ENCODE results near the gene MANF.
A peak's percentile ranks its signal among the peaks of the same experiment; 100 is the strongest.

DNA sequence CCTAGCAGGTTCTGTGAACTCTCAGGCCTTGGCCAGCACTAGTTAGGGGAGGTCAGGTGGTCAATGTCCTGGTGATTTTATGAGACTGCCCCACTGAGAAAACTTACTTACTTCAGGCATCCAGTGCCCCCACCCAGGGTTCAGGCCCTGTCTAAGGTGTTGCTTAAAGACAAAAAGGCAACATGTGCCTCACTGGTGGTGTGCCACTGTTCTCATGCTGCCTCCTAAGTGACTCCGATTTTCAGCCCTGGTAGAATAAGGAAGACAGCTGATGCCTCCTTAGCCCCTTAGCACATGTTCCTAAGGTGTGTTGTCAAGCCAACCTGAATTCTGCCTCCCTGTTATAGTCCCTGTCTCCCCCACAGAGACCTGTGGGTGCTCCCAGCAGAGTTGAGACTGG, 11.3 kb downstream of the MANF start:
- TF ChIP-seq TAF1 (IDR thresholded peaks at IDR 0.05; ENCODE audit: borderline replicate concordance, insufficient read depth, low read length) (no peak), SIN3A (IDR thresholded peaks at IDR 0.05; ENCODE audit: borderline replicate concordance, insufficient read depth, low read length) (no peak), POLR2AphosphoS5 (IDR thresholded peaks at IDR 0.05; ENCODE audit: low read depth, low read length) (0 out of 2 replicates have a peak, but pooled peaks have one; percentile 40)
- TF ChIP-seq, protein P1, sequence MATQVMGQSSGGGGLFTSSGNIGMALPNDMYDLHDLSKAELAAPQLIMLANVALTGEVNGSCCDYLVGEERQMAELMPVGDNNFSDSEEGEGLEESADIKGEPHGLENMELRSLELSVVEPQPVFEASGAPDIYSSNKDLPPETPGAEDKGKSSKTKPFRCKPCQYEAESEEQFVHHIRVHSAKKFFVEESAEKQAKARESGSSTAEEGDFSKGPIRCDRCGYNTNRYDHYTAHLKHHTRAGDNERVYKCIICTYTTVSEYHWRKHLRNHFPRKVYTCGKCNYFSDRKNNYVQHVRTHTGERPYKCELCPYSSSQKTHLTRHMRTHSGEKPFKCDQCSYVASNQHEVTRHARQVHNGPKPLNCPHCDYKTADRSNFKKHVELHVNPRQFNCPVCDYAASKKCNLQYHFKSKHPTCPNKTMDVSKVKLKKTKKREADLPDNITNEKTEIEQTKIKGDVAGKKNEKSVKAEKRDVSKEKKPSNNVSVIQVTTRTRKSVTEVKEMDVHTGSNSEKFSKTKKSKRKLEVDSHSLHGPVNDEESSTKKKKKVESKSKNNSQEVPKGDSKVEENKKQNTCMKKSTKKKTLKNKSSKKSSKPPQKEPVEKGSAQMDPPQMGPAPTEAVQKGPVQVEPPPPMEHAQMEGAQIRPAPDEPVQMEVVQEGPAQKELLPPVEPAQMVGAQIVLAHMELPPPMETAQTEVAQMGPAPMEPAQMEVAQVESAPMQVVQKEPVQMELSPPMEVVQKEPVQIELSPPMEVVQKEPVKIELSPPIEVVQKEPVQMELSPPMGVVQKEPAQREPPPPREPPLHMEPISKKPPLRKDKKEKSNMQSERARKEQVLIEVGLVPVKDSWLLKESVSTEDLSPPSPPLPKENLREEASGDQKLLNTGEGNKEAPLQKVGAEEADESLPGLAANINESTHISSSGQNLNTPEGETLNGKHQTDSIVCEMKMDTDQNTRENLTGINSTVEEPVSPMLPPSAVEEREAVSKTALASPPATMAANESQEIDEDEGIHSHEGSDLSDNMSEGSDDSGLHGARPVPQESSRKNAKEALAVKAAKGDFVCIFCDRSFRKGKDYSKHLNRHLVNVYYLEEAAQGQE (IDR thresholded peaks at IDR 0.05; ENCODE audit: insufficient read depth in 1 of 2, low read depth in 2 of 2, low read length in 2 of 2): no peak

Measured in PFSK-1 (cell line).